Fibroblast of peridontal ligament (primary cell): Measurements from ENCODE around the gene VKORC1L1.
A peak's percentile ranks its signal among the peaks of the same experiment; 100 is the strongest.
"Not testable (repeated sequence)": the region's sequence is repeated elsewhere in the genome, so short reads cannot be mapped to it uniquely, and the experiment has no call there.

Source experiments
- DNase-seq: peaks from one replicate; pipeline ENCODE4 v3.0.0-alpha.2; 2010; ENCODE audit errors: extremely low read depth

Gene VKORC1L1

GRCh38 chr7:65976659-65977196 lies 103.9 kb downstream of the VKORC1L1 start:
- DNase-seq, result no peak

DNA sequence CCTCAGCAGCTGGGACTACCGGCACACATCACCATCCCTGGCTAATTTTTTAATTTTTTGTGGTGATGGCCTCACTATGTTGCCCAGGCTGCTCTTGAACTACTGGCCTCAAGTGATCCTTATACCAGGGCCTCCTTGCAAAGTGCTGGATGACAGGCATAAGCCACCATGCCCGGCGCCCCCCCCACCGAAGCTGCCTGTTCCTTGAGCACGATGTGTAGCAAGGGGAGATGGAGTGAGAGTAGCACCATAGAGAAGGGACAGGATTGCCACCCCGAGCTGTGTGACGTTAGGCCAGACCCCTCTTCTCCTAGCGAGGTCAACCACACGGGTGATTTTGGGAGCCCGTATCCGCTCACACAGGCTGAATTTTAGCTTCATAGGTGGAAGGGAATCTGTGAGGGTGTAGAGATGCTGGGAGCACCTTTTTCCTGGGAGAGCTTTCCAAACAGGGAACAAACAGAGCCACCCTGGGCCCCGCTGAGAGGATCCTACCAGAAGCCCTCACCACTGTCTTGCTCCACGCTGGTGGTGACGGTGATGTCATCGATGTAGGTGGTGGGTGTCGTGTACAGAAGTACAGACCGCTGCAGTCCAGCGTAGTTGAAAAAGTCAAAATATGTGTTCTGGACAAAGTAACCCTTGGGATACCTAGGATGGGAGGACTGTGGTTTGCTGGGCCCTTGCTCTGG lies 106.2 kb downstream of the VKORC1L1 start:
- DNase-seq, result no peak

GRCh38 chr7:65979583-65980477 lies 107.0 kb downstream of the VKORC1L1 start:
- no peak for DNase-seq

- DNase-seq, result peak; percentile 5
Measured at GRCh38 chr7:65980478-65981250, 107.8 kb downstream of the VKORC1L1 start.

- peak; percentile 79 for DNase-seq
Measured at GRCh38 chr7:65981965-65982792, 109.3 kb downstream of the VKORC1L1 start, which contains the start of gene GUSB. TSS of gene GUSB (minus strand) at chr7:65982213. CDS start at chr7:65982183, 30 bp downstream.

- no peak for DNase-seq
Measured at GRCh38 chr7:65983965-65984658, 111.2 kb downstream of the VKORC1L1 start.

- no peak for DNase-seq
Measured at GRCh38 chr7:65988084-65988483, 115.2 kb downstream of the VKORC1L1 start.

DNA sequence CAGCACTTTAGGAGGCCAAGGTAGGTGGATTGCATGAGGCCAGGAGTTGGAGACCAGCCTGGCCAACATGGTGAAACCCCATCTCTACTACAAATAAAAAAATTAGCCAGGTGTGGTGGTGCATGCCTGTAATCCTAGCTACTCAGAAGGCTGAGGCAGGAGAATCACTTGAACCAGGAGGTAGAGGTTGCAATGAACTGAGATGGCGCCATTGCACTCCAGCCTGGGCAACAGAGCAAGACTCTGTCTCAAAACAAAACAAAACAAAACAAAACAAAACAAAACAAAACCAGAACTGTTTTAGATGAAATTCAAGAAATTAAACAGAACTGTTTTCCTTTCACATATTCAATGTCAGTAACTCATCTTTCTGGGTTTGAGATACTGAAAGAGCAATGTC lies 115.6 kb downstream of the VKORC1L1 start:
- DNase-seq, result not testable (repeated sequence)

GRCh38 chr7:65989694-65990080 lies 116.8 kb downstream of the VKORC1L1 start:
- DNase-seq, result no peak

DNA sequence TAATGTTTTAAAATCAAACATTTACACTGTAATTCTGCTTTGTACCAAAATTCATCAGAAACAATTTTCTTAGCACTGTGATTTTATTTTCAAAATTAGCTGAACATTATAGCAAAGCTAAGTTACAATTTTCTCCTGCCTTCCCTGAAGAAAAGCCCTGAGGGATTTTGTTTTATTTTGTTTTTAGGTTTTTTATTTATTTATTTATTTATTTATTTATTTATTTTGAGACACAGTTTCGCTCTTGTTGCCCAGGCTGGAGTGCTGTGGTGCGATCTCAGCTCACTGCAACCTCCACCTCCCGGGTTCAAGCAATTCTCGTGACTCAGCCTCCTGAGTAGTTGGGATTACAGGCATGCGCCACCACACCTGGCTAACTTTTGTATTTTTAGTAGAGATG lies 119.0 kb downstream of the VKORC1L1 start:
- not testable (repeated sequence) for DNase-seq

DNA sequence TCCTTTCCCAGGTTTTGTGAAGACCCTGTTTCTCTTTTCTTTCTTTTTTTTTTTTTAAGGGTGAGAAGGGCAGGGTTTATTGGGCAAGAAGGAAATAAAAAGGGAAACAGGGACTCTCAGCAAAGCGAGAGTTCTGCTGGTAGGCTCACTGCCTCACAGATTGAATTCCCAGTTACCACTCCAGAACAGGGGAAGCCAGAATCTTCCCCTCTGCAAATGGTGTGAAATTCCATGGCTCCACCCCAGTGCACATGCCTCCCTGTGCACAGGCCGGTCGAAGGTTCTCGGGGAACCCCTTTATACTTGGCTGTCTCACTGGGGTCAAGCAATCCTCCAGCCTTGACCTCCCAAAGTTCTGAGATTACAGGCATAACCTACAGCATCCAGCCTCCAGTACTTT lies 119.7 kb downstream of the VKORC1L1 start:
- no peak for DNase-seq

- not testable (repeated sequence) for DNase-seq
Measured at GRCh38 chr7:65994984-65995383, 122.1 kb downstream of the VKORC1L1 start.

- DNase-seq, result not testable (repeated sequence)
Measured at GRCh38 chr7:66000823-66001417, 128.0 kb downstream of the VKORC1L1 start.

- DNase-seq, result not testable (repeated sequence)
Measured at GRCh38 chr7:66005115-66005671, 132.3 kb downstream of the VKORC1L1 start.

DNA sequence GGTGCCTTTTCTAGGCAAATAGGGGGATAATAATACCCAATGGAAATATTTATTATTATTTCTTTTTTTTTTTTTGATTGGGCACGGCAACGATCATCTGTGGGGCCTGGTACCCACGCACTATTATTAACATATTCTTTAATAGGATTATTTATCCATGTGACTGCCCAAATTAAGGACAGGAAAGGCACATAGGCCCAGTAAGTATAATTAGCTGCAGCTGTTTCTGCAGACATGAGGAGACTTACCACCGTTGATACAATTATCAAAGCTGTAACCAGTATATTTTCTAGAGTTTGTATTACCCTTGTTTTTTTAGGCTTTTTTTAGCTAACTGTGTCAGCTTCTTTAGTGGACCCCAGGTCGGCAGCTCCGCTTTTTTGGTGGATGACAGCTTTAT lies 134.4 kb downstream of the VKORC1L1 start:
- DNase-seq, result no peak
